ENCODE measurements around the gene SLC16A6.
"Not testable (repeated sequence)": the region's sequence is repeated elsewhere in the genome, so short reads cannot be mapped to it uniquely, and the experiment has no call there.

Gene SLC16A6

GRCh38 chr17:68309066-68309670 is 18.2 kb upstream of the SLC16A6 start:
- H3K4me3 ChIP-seq (ENCODE audit: low read length in 2 of 2); H3K27me3 ChIP-seq (ENCODE audit: control insufficient read depth in 1 of 2, insufficient read depth in 2 of 2, low read length in 2 of 2); H3K4me1 ChIP-seq (ENCODE audit: control insufficient read depth, insufficient read depth, low read length); H3K9ac ChIP-seq (ENCODE audit: low read length in 2 of 2); H3K9me3 ChIP-seq (ENCODE audit: control insufficient read depth in 2 of 2, low read length in 2 of 2); H3K27ac ChIP-seq (ENCODE audit: low read length); H3K36me3 ChIP-seq (ENCODE audit: control insufficient read depth in 2 of 2, insufficient read depth in 2 of 2, low read length in 2 of 2): not testable (repeated sequence)

GRCh38 chr17:68308486-68308885 is 17.6 kb upstream of the SLC16A6 start:
- not testable (repeated sequence) for H3K9ac ChIP-seq (ENCODE audit: low read length in 2 of 2); H3K27ac ChIP-seq (ENCODE audit: low read length); H3K4me1 ChIP-seq (ENCODE audit: control insufficient read depth, insufficient read depth, low read length); H3K27me3 ChIP-seq (ENCODE audit: control insufficient read depth in 1 of 2, insufficient read depth in 2 of 2, low read length in 2 of 2); H3K36me3 ChIP-seq (ENCODE audit: control insufficient read depth in 2 of 2, insufficient read depth in 2 of 2, low read length in 2 of 2); H3K4me3 ChIP-seq (ENCODE audit: low read length in 2 of 2); H3K9me3 ChIP-seq (ENCODE audit: control insufficient read depth in 2 of 2, low read length in 2 of 2)

GRCh38 chr17:68307443-68307842 is 16.5 kb upstream of the SLC16A6 start:
- Histone ChIP-seq H3K9me3 (ENCODE audit: control insufficient read depth in 2 of 2, low read length in 2 of 2) (no peaks in the 10 kb centered on the region), H3K4me1 (ENCODE audit: control insufficient read depth, insufficient read depth, low read length) (no peaks in the 10 kb centered on the region), H3K27ac (ENCODE audit: low read length) (no peak overlapping the region), H3K36me3 (ENCODE audit: control insufficient read depth in 2 of 2, insufficient read depth in 2 of 2, low read length in 2 of 2) (no peaks in the 10 kb centered on the region), H3K9ac (ENCODE audit: low read length in 2 of 2) (no peak overlapping the region), H3K4me3 (ENCODE audit: low read length in 2 of 2) (no peak overlapping the region), H3K27me3 (ENCODE audit: control insufficient read depth in 1 of 2, insufficient read depth in 2 of 2, low read length in 2 of 2) (no peaks in the 10 kb centered on the region)

- Histone ChIP-seq H3K27me3 (ENCODE audit: control insufficient read depth in 1 of 2, insufficient read depth in 2 of 2, low read length in 2 of 2) (no peaks in the 10 kb centered on the region), H3K9ac (ENCODE audit: low read length in 2 of 2) (no peak overlapping the region), H3K4me3 (ENCODE audit: low read length in 2 of 2) (no peak overlapping the region), H3K4me1 (ENCODE audit: control insufficient read depth, insufficient read depth, low read length) (no peaks in the 10 kb centered on the region), H3K9me3 (ENCODE audit: control insufficient read depth in 2 of 2, low read length in 2 of 2) (peaks cover 0 to 3% of the 10 kb centered on the region in 2 donors), H3K36me3 (ENCODE audit: control insufficient read depth in 2 of 2, insufficient read depth in 2 of 2, low read length in 2 of 2) (no peaks in the 10 kb centered on the region), H3K27ac (ENCODE audit: low read length) (no peak overlapping the region)
Observed at GRCh38 chr17:68306819-68307218, 15.9 kb upstream of the SLC16A6 start.

- no peak overlapping the region for H3K27ac ChIP-seq (ENCODE audit: low read length)
- no peaks in the 10 kb centered on the region for H3K4me1 ChIP-seq (ENCODE audit: control insufficient read depth, insufficient read depth, low read length)
- no peak overlapping the region for H3K4me3 ChIP-seq (ENCODE audit: low read length in 2 of 2)
Observed at GRCh38 chr17:68305142-68305541, 14.2 kb upstream of the SLC16A6 start.

GRCh38 chr17:68304706-68305105 is 13.8 kb upstream of the SLC16A6 start:
- Histone ChIP-seq H3K9me3 (ENCODE audit: control insufficient read depth in 2 of 2, low read length in 2 of 2) (peaks cover 0 to 3% of the 10 kb centered on the region in 2 donors), H3K27me3 (ENCODE audit: control insufficient read depth in 1 of 2, insufficient read depth in 2 of 2, low read length in 2 of 2) (no peaks in the 10 kb centered on the region), H3K4me1 (ENCODE audit: control insufficient read depth, insufficient read depth, low read length) (no peaks in the 10 kb centered on the region), H3K36me3 (ENCODE audit: control insufficient read depth in 2 of 2, insufficient read depth in 2 of 2, low read length in 2 of 2) (no peaks in the 10 kb centered on the region), H3K27ac (ENCODE audit: low read length) (no peak overlapping the region), H3K4me3 (ENCODE audit: low read length in 2 of 2) (no peak overlapping the region), H3K9ac (ENCODE audit: low read length in 2 of 2) (no peak overlapping the region)

More at GRCh38 chr17:68305142-68305541, 14.2 kb upstream of the SLC16A6 start:
- Histone ChIP-seq H3K36me3 (ENCODE audit: control insufficient read depth in 2 of 2, insufficient read depth in 2 of 2, low read length in 2 of 2) (no peaks in the 10 kb centered on the region), H3K9me3 (ENCODE audit: control insufficient read depth in 2 of 2, low read length in 2 of 2) (peaks cover 0 to 3% of the 10 kb centered on the region in 2 donors), H3K9ac (ENCODE audit: low read length in 2 of 2) (no peak overlapping the region), H3K27me3 (ENCODE audit: control insufficient read depth in 1 of 2, insufficient read depth in 2 of 2, low read length in 2 of 2) (no peaks in the 10 kb centered on the region)

GRCh38 chr17:68302666-68303065 is 11.7 kb upstream of the SLC16A6 start:
- H3K4me1 ChIP-seq (ENCODE audit: control insufficient read depth, insufficient read depth, low read length), result no peaks in the 10 kb centered on the region

GRCh38 chr17:68302066-68302564 is 11.2 kb upstream of the SLC16A6 start:
- Histone ChIP-seq H3K4me3 (ENCODE audit: low read length in 2 of 2) (no peak overlapping the region), H3K36me3 (ENCODE audit: control insufficient read depth in 2 of 2, insufficient read depth in 2 of 2, low read length in 2 of 2) (no peaks in the 10 kb centered on the region), H3K27me3 (ENCODE audit: control insufficient read depth in 1 of 2, insufficient read depth in 2 of 2, low read length in 2 of 2) (peaks cover 0 to 2% of the 10 kb centered on the region in 2 donors), H3K9me3 (ENCODE audit: control insufficient read depth in 2 of 2, low read length in 2 of 2) (peaks cover 0 to 3% of the 10 kb centered on the region in 2 donors), H3K4me1 (ENCODE audit: control insufficient read depth, insufficient read depth, low read length) (no peaks in the 10 kb centered on the region), H3K9ac (ENCODE audit: low read length in 2 of 2) (no peak overlapping the region), H3K27ac (ENCODE audit: low read length) (no peak overlapping the region)

More at GRCh38 chr17:68302666-68303065, 11.7 kb upstream of the SLC16A6 start:
- Histone ChIP-seq H3K27ac (ENCODE audit: low read length) (no peak overlapping the region), H3K4me3 (ENCODE audit: low read length in 2 of 2) (no peak overlapping the region), H3K9ac (ENCODE audit: low read length in 2 of 2) (no peak overlapping the region), H3K9me3 (ENCODE audit: control insufficient read depth in 2 of 2, low read length in 2 of 2) (peaks cover 0 to 3% of the 10 kb centered on the region in 2 donors), H3K27me3 (ENCODE audit: control insufficient read depth in 1 of 2, insufficient read depth in 2 of 2, low read length in 2 of 2) (no peaks in the 10 kb centered on the region), H3K36me3 (ENCODE audit: control insufficient read depth in 2 of 2, insufficient read depth in 2 of 2, low read length in 2 of 2) (no peaks in the 10 kb centered on the region)

GRCh38 chr17:68301438-68301959 is 10.6 kb upstream of the SLC16A6 start:
- H3K4me1 ChIP-seq (ENCODE audit: control insufficient read depth, insufficient read depth, low read length), result no peaks in the 10 kb centered on the region
- H3K27me3 ChIP-seq (ENCODE audit: control insufficient read depth in 1 of 2, insufficient read depth in 2 of 2, low read length in 2 of 2), result peaks cover 2 to 8% of the 10 kb centered on the region in 2 donors
- H3K4me3 ChIP-seq (ENCODE audit: low read length in 2 of 2), result no peak overlapping the region
- peaks cover 0 to 3% of the 10 kb centered on the region in 2 donors for H3K9me3 ChIP-seq (ENCODE audit: control insufficient read depth in 2 of 2, low read length in 2 of 2)
- H3K27ac ChIP-seq (ENCODE audit: low read length), result no peak overlapping the region
- H3K36me3 ChIP-seq (ENCODE audit: control insufficient read depth in 2 of 2, insufficient read depth in 2 of 2, low read length in 2 of 2), result no peaks in the 10 kb centered on the region
- no peak overlapping the region for H3K9ac ChIP-seq (ENCODE audit: low read length in 2 of 2)

- Histone ChIP-seq H3K9ac (ENCODE audit: low read length in 2 of 2) (no peak overlapping the region), H3K4me3 (ENCODE audit: low read length in 2 of 2) (no peak overlapping the region), H3K27ac (ENCODE audit: low read length) (no peak overlapping the region), H3K36me3 (ENCODE audit: control insufficient read depth in 2 of 2, insufficient read depth in 2 of 2, low read length in 2 of 2) (no peaks in the 10 kb centered on the region), H3K9me3 (ENCODE audit: control insufficient read depth in 2 of 2, low read length in 2 of 2) (peaks cover 0 to 3% of the 10 kb centered on the region in 2 donors), H3K4me1 (ENCODE audit: control insufficient read depth, insufficient read depth, low read length) (no peaks in the 10 kb centered on the region), H3K27me3 (ENCODE audit: control insufficient read depth in 1 of 2, insufficient read depth in 2 of 2, low read length in 2 of 2) (peaks cover 9 to 17% of the 10 kb centered on the region in 2 donors)
Observed at GRCh38 chr17:68299817-68300216, 8.9 kb upstream of the SLC16A6 start.

GRCh38 chr17:68298601-68299000 is 7.7 kb upstream of the SLC16A6 start:
- Histone ChIP-seq H3K27ac (ENCODE audit: low read length) (no peak overlapping the region), H3K9me3 (ENCODE audit: control insufficient read depth in 2 of 2, low read length in 2 of 2) (peaks cover 0 to 3% of the 10 kb centered on the region in 2 donors), H3K27me3 (ENCODE audit: control insufficient read depth in 1 of 2, insufficient read depth in 2 of 2, low read length in 2 of 2) (peaks cover 22 to 29% of the 10 kb centered on the region in 2 donors), H3K9ac (ENCODE audit: low read length in 2 of 2) (no peak overlapping the region), H3K4me1 (ENCODE audit: control insufficient read depth, insufficient read depth, low read length) (no peaks in the 10 kb centered on the region), H3K4me3 (ENCODE audit: low read length in 2 of 2) (no peak overlapping the region), H3K36me3 (ENCODE audit: control insufficient read depth in 2 of 2, insufficient read depth in 2 of 2, low read length in 2 of 2) (no peaks in the 10 kb centered on the region)

Data from stomach smooth muscle (tissue), 2 donors.